HEK293T (cell line): ENCODE data around the gene RCSD1.

Experiments
- ARNT ChIP-seq: fragments of 450-650 bp; IDR thresholded peaks from 2 replicates; pipeline ENCODE4 v1.6.1; 2017; ENCODE audit warnings: mild to moderate bottlenecking
- BHLHE40 ChIP-seq: fragments of 450-650 bp; IDR thresholded peaks from 2 replicates; pipeline ENCODE4 v1.6.1; 2016; ENCODE audit warnings: mild to moderate bottlenecking, moderate library complexity, borderline replicate concordance
- CTBP1 ChIP-seq: fragments of 450-650 bp; IDR thresholded peaks from 2 replicates; pipeline ENCODE4 v1.6.1; 2016; ENCODE audit warnings: borderline replicate concordance
- ELF4 ChIP-seq: fragments of 450-650 bp; IDR thresholded peaks from 2 replicates; pipeline ENCODE4 v1.6.1; 2017; ENCODE audit warnings: antibody characterized with exemption
- FOXA1 ChIP-seq: fragments of 450-650 bp; IDR thresholded peaks from 2 replicates; pipeline ENCODE4 v1.6.1; 2016; ENCODE audit warnings: mild to moderate bottlenecking
- FOXK2 ChIP-seq: fragments of 450-650 bp; IDR thresholded peaks from 2 replicates; pipeline ENCODE4 v1.6.1; 2016; ENCODE audit warnings: mild to moderate bottlenecking
- FOXM1 ChIP-seq: fragments of 450-650 bp; IDR thresholded peaks from 2 replicates; pipeline ENCODE4 v1.6.1; 2017; ENCODE audit warnings: mild to moderate bottlenecking, borderline replicate concordance
- HDGF ChIP-seq: fragments of 450-650 bp; IDR thresholded peaks from 2 replicates; pipeline ENCODE4 v1.6.1; 2017; ENCODE audit warnings: antibody characterized with exemption, borderline replicate concordance
- L3MBTL2 ChIP-seq: fragments of 450-650 bp; conservative IDR thresholded peaks from 2 replicates; pipeline ENCODE4 v1.6.1; 2016; ENCODE audit warnings: mild to moderate bottlenecking
- NFRKB ChIP-seq: fragments of 450-650 bp; IDR thresholded peaks from 2 replicates; pipeline ENCODE4 v1.6.1; 2016; ENCODE audit warnings: mild to moderate bottlenecking, moderate library complexity
- PKNOX1 ChIP-seq: fragments of 450-650 bp; IDR thresholded peaks from 2 replicates; pipeline ENCODE4 v1.6.1; 2016
- SP1 ChIP-seq: fragments of 450-650 bp; IDR thresholded peaks from 2 replicates; pipeline ENCODE4 v1.6.1; 2017
- SUZ12 ChIP-seq: fragments of 450-650 bp; IDR thresholded peaks from 2 replicates; pipeline ENCODE4 v1.6.1; 2016; ENCODE audit warnings: mild to moderate bottlenecking
- TARDBP ChIP-seq: fragments of 450-650 bp; IDR thresholded peaks from 2 replicates; pipeline ENCODE4 v1.6.1; 2016

DNA sequence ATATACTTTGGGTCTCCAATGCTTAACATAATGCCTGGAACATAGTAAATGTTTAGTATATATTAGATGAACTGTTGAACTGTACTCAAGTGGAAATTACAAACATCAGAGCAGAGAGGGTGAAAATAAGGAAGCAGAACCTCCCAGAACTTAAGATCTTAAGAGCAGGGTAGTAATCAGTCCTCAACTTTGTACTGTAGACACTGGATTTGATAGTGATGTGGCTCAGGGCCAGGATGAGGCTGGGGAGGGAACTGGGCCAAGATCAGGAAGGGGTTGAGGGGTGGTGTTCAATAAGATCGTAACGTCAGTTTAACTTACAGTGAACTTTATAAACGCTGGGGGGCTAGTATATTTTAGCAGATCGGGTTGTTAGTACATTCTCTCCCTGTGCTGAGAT is 107.1 kb downstream of the RCSD1 start:
- TF ChIP-seq HDGF = no peak
- no peak for TF ChIP-seq FOXM1
- TF ChIP-seq BHLHE40 = no peak
- no peak for TF ChIP-seq SP1
- TF ChIP-seq TARDBP = no peak
- TF ChIP-seq PKNOX1 = no peak
- TF ChIP-seq FOXK2 = no peak
- TF ChIP-seq ELF4 = no peak
- TF ChIP-seq SUZ12 = no peak
- TF ChIP-seq L3MBTL2 = no peak
- TF ChIP-seq ARNT = no peak
- TF ChIP-seq NFRKB = no peak
- no peak for TF ChIP-seq CTBP1
- TF ChIP-seq FOXA1 = no peak
